HepG2 (cell line): ENCODE data around the gene RLN3. TPM values are rescaled to one million over a fixed set of nuclear protein-coding genes. Genes with fewer than 3 reads are reported as not detected.

Experiments used
- GMEB1 ChIP-seq: sonication (generic); formaldehyde crosslinking; IDR thresholded peaks from 2 replicates; pipeline ENCODE4 v1.5.1; 2020; ENCODE audit warnings: missing genetic modification reagents, mild to moderate bottlenecking, borderline replicate concordance
- MAZ ChIP-seq, 2 experiments: sonication (generic) in 1 of 2; formaldehyde crosslinking in 1 of 2; IDR thresholded peaks; 2 replicates each; pipeline versions ENCODE4 v1.5.0 to v1.6.1; 2012 to 2020; ENCODE audit warnings: low read depth in 2 of 2, mild to moderate bottlenecking in 2 of 2, borderline replicate concordance in 1 of 2, improper control_type of control experiment in 1 of 2, low read length in 1 of 2, missing genetic modification reagents in 1 of 2, moderate library complexity in 1 of 2
- PRDM10 ChIP-seq: sonication (generic); formaldehyde crosslinking; IDR thresholded peaks from 2 replicates; pipeline ENCODE4 v1.4.0; 2020; ENCODE audit warnings: low read depth, missing genetic modification reagents
- RFX3 ChIP-seq: IDR thresholded peaks from 2 replicates; pipeline ENCODE4 v1.6.1; 2016; ENCODE audit warnings: missing biosample characterization, missing genetic modification reagents
- SPEN ChIP-seq: sonication (generic); formaldehyde crosslinking; IDR thresholded peaks from 2 replicates; pipeline ENCODE4 v1.5.1; 2020; ENCODE audit warnings: low read depth, mild to moderate bottlenecking, missing genetic modification reagents
- TEAD3 ChIP-seq: optimal IDR thresholded peaks from 2 replicates; pipeline ENCODE3; 2016; ENCODE audit warnings: borderline replicate concordance
- TRIM24 ChIP-seq: sonication (generic); formaldehyde crosslinking; IDR thresholded peaks from 2 replicates; pipeline ENCODE4 v1.8.0; 2022; ENCODE audit warnings: mild to moderate bottlenecking, missing genetic modification reagents
- USF2 ChIP-seq, 2 experiments: sonication (generic) in 1 of 2; formaldehyde crosslinking in 1 of 2; IDR thresholded peaks; 2 replicates each; pipeline versions ENCODE4 v1.5.1 to v1.6.1; 2011 to 2020; ENCODE audit warnings: borderline replicate concordance in 1 of 2, low read depth in 1 of 2, low read length in 1 of 2, mild to moderate bottlenecking in 1 of 2, missing genetic modification reagents in 1 of 2, moderate library complexity in 1 of 2
- ZMAT5 ChIP-seq: sonication (generic); formaldehyde crosslinking; IDR thresholded peaks from 2 replicates; pipeline ENCODE4 v1.5.0; 2020; ENCODE audit warnings: mild to moderate bottlenecking, low read depth, missing genetic modification reagents, borderline replicate concordance
- ZNF263 ChIP-seq: sonication (generic); formaldehyde crosslinking; IDR thresholded peaks from 2 replicates; pipeline ENCODE4 v1.4.0; 2020; ENCODE audit warnings: missing genetic modification reagents
- ZNF331 ChIP-seq: sonication (generic); formaldehyde crosslinking; IDR thresholded peaks from 2 replicates; pipeline ENCODE4 v1.4.0; 2020; ENCODE audit warnings: missing genetic modification reagents
- ZNF33B ChIP-seq: sonication (generic); formaldehyde crosslinking; IDR thresholded peaks from 2 replicates; pipeline ENCODE4 v1.5.1; 2020; ENCODE audit warnings: mild to moderate bottlenecking, missing genetic modification reagents
- ZSCAN31 ChIP-seq: sonication (generic); formaldehyde crosslinking; IDR thresholded peaks from 2 replicates; pipeline ENCODE4 v1.5.0; 2020; ENCODE audit warnings: low read depth, mild to moderate bottlenecking, missing genetic modification reagents
- polyA plus RNA-seq, 8 experiments: library from polyadenylated mRNA; depleted of rRNA in 3 of 8; stranded (reverse) in 7 of 8; unstranded in 1 of 8; fragments of >200 nt; fragmentation: Illumina TruSeq in 4 of 8; extraction: Trizol in 4 of 8; gene quantifications; 2 replicates each; pipeline versions ENCODE4 v1.2.1 to v1.2.3, GENCODE V29; 2011 to 2016; ENCODE audit warnings: low read depth in 4 of 8, missing spikeins in 1 of 8, mixed read lengths in 1 of 8; ENCODE audit not compliant: insufficient read depth in 1 of 8
- total RNA-seq, 5 experiments: library from RNA; depleted of rRNA; stranded (reverse); fragments of >200 nt; fragmentation: Illumina TruSeq; extraction: Trizol; gene quantifications; 2 replicates each; pipeline ENCODE4 v1.2.3, GENCODE V29; 2016; ENCODE audit warnings: low read depth in 1 of 5
- TF ChIP-seq, protein P1 (sequence below): IDR thresholded peaks from 2 replicates; pipeline ENCODE4 v1.6.1; 2012; ENCODE audit warnings: inconsistent platforms
- TF ChIP-seq, protein P2 (sequence below): sonication (generic); formaldehyde crosslinking; IDR thresholded peaks from 2 replicates; pipeline ENCODE4 v1.8.1; 2022; ENCODE audit warnings: low read depth, mild to moderate bottlenecking, missing genetic modification reagents
- TF ChIP-seq, protein P3 (sequence below): sonication (generic); formaldehyde crosslinking; IDR thresholded peaks from 2 replicates; pipeline ENCODE4 v1.4.0; 2020; ENCODE audit warnings: mild to moderate bottlenecking, missing genetic modification reagents

Gene RLN3
- total and polyA plus RNA-seq, 2 of the 13 experiments (the other 11 are each of a cell fraction or from before 2014, with no cell fraction given): not detected

DNA sequence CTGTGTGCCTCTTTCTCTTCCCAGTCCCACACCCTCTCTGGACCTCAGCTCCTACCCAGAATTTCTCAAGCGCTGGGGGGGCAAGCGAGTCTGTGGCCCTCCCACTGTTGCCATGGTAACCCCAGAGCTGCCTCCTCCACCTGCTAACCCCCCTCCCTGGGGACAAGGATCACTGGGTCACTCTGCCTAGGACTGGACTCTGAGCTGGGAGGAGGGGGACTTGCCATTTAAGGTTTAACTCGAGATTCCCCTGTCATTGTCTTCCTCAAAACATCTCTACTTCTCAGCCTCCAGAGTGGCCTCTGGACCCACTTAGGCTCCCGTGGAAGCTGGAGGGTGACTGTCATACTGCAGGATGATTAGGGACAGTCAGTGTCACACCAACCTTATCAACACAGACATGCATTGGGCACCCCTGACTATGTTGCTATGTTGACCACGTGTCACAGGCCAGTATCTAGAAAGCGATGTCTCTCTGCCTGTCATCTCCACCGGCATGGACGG, 31.8 kb downstream of the RLN3 start (continued):
- 0 out of 2 replicates have a peak, but pooled peaks have one; percentile 62 for TF ChIP-seq PRDM10
- no peak for TF ChIP-seq TRIM24 (CRISPR knock-in tag)
- peak; percentile 93 for TF ChIP-seq RFX3
- TF ChIP-seq ZNF33B (CRISPR knock-in tag): no peak
- TF ChIP-seq ZNF263 (CRISPR knock-in tag): peak; percentile 96
- TF ChIP-seq, protein P1, sequence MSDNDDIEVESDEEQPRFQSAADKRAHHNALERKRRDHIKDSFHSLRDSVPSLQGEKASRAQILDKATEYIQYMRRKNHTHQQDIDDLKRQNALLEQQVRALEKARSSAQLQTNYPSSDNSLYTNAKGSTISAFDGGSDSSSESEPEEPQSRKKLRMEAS: peak; percentile 92
- TF ChIP-seq, protein P2, sequence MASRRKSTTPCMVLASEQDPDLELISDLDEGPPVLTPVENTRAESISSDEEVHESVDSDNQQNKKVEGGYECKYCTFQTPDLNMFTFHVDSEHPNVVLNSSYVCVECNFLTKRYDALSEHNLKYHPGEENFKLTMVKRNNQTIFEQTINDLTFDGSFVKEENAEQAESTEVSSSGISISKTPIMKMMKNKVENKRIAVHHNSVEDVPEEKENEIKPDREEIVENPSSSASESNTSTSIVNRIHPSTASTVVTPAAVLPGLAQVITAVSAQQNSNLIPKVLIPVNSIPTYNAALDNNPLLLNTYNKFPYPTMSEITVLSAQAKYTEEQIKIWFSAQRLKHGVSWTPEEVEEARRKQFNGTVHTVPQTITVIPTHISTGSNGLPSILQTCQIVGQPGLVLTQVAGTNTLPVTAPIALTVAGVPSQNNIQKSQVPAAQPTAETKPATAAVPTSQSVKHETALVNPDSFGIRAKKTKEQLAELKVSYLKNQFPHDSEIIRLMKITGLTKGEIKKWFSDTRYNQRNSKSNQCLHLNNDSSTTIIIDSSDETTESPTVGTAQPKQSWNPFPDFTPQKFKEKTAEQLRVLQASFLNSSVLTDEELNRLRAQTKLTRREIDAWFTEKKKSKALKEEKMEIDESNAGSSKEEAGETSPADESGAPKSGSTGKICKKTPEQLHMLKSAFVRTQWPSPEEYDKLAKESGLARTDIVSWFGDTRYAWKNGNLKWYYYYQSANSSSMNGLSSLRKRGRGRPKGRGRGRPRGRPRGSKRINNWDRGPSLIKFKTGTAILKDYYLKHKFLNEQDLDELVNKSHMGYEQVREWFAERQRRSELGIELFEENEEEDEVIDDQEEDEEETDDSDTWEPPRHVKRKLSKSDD (CRISPR knock-in tag): 0 out of 2 replicates have a peak, but pooled peaks have one; percentile 24
- TF ChIP-seq SPEN (CRISPR knock-in tag): peak; percentile 62; the same call in 1 of the 2 replicates
- TF ChIP-seq, protein P3, sequence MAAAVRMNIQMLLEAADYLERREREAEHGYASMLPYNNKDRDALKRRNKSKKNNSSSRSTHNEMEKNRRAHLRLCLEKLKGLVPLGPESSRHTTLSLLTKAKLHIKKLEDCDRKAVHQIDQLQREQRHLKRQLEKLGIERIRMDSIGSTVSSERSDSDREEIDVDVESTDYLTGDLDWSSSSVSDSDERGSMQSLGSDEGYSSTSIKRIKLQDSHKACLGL (CRISPR knock-in tag): 0 out of 2 replicates have a peak, but pooled peaks have one; percentile 63
- 0 out of 2 replicates have a peak, but pooled peaks have one; percentile 36 for TF ChIP-seq ZNF331 (CRISPR knock-in tag)
- no peak for TF ChIP-seq GMEB1
- TF ChIP-seq MAZ (IDR thresholded peaks at IDR 0.05; ENCODE audit: borderline replicate concordance, low read depth, low read length): peak; percentile 92; the same call in 1 of the 2 replicates
- TF ChIP-seq MAZ (CRISPR knock-in tag; IDR thresholded peaks at IDR 0.05; ENCODE audit: low read depth): peak; percentile 56
- TF ChIP-seq TEAD3 (CRISPR knock-in tag): peak; percentile 35
- no peak for TF ChIP-seq ZMAT5 (CRISPR knock-in tag)
- no peak for TF ChIP-seq ZSCAN31 (CRISPR knock-in tag)
- 0 out of 2 replicates have a peak, but pooled peaks have one; percentile 28 for TF ChIP-seq USF2 (IDR thresholded peaks at IDR 0.05; ENCODE audit: low read depth, low read length)
- peak; percentile 58 for TF ChIP-seq USF2 (CRISPR knock-in tag; IDR thresholded peaks at IDR 0.05; ENCODE audit: borderline replicate concordance)
